Endodermal cell (in vitro differentiated cells): ENCODE results near the gene CTNNA2. TPM values are rescaled to one million over a fixed set of nuclear protein-coding genes. Genes with fewer than 3 reads are reported as not detected.
A peak's percentile ranks its signal among the peaks of the same experiment; 100 is the strongest.

Experiments used
- DNase-seq: peaks from one replicate; pipeline ENCODE4 v3.0.0-alpha.2; 2017
- H3K27ac ChIP-seq: 2 replicates; pipeline ENCODE4 v1.5.1; 2013; ENCODE audit warnings: mild to moderate bottlenecking, low read depth, low read length, moderate library complexity
- H3K27me3 ChIP-seq: 2 replicates; pipeline ENCODE4 v1.6.1; 2013; ENCODE audit warnings: mild to moderate bottlenecking, low read length, moderate library complexity; ENCODE audit not compliant: insufficient read depth, control insufficient read depth, poor library complexity, severe bottlenecking
- H3K36me3 ChIP-seq: 2 replicates; pipeline ENCODE4 v1.7.0; 2013; ENCODE audit warnings: mild to moderate bottlenecking, low read length, moderate library complexity; ENCODE audit not compliant: control insufficient read depth, insufficient read depth
- H3K4me1 ChIP-seq: one replicate; pipeline ENCODE4 v1.7.0; 2013; ENCODE audit warnings: low read length; ENCODE audit not compliant: control insufficient read depth, insufficient read depth
- H3K4me3 ChIP-seq: 2 replicates; pipeline ENCODE4 v1.5.1; 2013; ENCODE audit warnings: mild to moderate bottlenecking, low read length, moderate library complexity
- H3K9ac ChIP-seq: 2 replicates; pipeline ENCODE4 v1.6.1; 2013; ENCODE audit warnings: mild to moderate bottlenecking, low read length, moderate library complexity; ENCODE audit not compliant: poor library complexity, severe bottlenecking; ENCODE audit errors: extremely low read depth
- H3K9me3 ChIP-seq: 2 replicates; pipeline ENCODE4 v1.6.1; 2013; ENCODE audit warnings: mild to moderate bottlenecking, low read length, moderate library complexity; ENCODE audit not compliant: control insufficient read depth
- H3K27ac Mint-ChIP-seq: 2 replicates; pipeline ENCODE4 v1.8.0; 2020; ENCODE audit warnings: mixed read lengths
- H3K27me3 Mint-ChIP-seq: 2 replicates; pipeline ENCODE4 v1.8.0; 2021; ENCODE audit warnings: mild to moderate bottlenecking, mixed read lengths; ENCODE audit not compliant: insufficient read depth
- H3K36me3 Mint-ChIP-seq: 2 replicates; pipeline ENCODE4 v1.8.0; 2020; ENCODE audit warnings: low read depth, mixed read lengths
- H3K4me1 Mint-ChIP-seq: 2 replicates; pipeline ENCODE4 v1.8.0; 2020; ENCODE audit warnings: mixed read lengths
- H3K4me3 Mint-ChIP-seq: 2 replicates; pipeline ENCODE4 v1.8.0; 2020; ENCODE audit warnings: mild to moderate bottlenecking, moderate library complexity, mixed read lengths
- H3K9me3 Mint-ChIP-seq: 2 replicates; pipeline ENCODE4 v1.8.0; 2020; ENCODE audit warnings: mild to moderate bottlenecking, mixed read lengths
- CTCF ChIP-seq: fragments of 200-600 bp; sonication (generic); conservative IDR thresholded peaks from 2 replicates; pipeline ENCODE4 v1.5.0; 2021; ENCODE audit warnings: antibody characterized with exemption, mild to moderate bottlenecking
- WGBS, 2 experiments: methylation state at CpG; one replicate each; pipeline versions ENCODE4 v1.1.5 to v1.1.7; 2013; ENCODE audit warnings: missing lambda C conversion rate in 2 of 2, mixed read lengths in 1 of 2; ENCODE audit not compliant: insufficient coverage in 1 of 2, insufficient read length in 1 of 2; 5-methylcytosine and 5-hydroxymethylcytosine counted together
- total RNA-seq, 2 donors: library from RNA; stranded (reverse); fragmentation: NEBNext Ultra II Directional in 1 of 2; extraction: Animal tissue kit (Norgen Biotek cat#: 25700) in 1 of 2; gene quantifications; 2 replicates in 1 of 2; 3 replicates in 1 of 2; pipeline ENCODE4 v1.2.1, GENCODE V29; 2021

CTNNA2 gene
- total RNA-seq, 2 donors from 2014 or later = 7.7 to 9.8 TPM

DNA sequence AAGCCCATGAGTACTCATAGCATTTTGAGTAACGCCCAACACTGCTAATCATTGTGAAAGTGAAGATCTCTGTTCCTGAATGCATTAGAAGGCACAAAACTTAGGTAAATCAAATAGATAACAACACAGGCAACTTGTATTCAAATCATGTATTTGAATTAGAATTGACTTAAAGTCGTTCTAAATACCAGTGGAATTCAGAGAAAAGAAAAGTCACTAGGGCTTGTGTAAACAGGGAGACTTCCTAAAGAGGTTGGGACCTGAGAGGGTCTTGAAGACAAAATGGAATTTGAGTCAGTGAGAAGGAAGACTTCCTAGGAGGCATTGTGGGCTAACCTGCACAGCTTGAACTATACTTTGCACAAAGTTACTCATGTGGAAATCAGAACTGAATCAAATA, 127.2 kb downstream of the CTNNA2 start:
- TF ChIP-seq CTCF = no peak
- no peak overlapping the region for H3K4me3 ChIP-seq
- peaks cover 13% of the 10 kb centered on the region for H3K4me1 Mint-ChIP-seq

DNA sequence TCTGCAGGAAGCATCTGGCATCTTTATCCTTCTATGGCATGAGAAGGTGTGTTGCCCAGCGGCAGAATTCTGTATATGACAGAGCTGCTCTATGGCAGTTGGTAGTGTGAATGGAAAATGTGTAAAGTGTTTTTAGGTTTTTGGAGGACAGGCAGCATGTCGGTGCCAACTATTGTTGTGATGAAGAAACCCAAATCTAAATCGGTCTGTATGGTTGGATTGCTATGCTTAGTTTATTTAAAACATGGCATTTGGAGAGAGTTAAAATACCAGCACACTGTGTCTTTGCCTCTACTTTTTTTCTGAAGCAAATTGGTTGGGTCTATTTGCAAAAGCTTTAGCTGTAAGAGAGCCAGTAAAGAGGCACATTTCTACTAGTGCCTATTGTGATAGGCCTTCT, 136.7 kb downstream of the CTNNA2 start:
- no peak overlapping the region for H3K27ac ChIP-seq
- no peaks in the 10 kb centered on the region for H3K27me3 Mint-ChIP-seq
- no peaks in the 10 kb centered on the region for H3K36me3 Mint-ChIP-seq
- H3K4me1 ChIP-seq = no peaks in the 10 kb centered on the region
- no peak overlapping the region for H3K4me3 ChIP-seq
- no peaks in the 10 kb centered on the region for H3K9me3 ChIP-seq
- TF ChIP-seq CTCF = no peak
- no peak overlapping the region for H3K27ac Mint-ChIP-seq
- WGBS, 2 experiments = 96 to 97% methylated on average over 3 of the region's 3 CpGs
- H3K4me3 Mint-ChIP-seq = no peak overlapping the region
- no peak for DNase-seq
- no peaks in the 10 kb centered on the region for H3K27me3 ChIP-seq
- H3K4me1 Mint-ChIP-seq = no peaks in the 10 kb centered on the region
- no peak overlapping the region for H3K9ac ChIP-seq
- no peaks in the 10 kb centered on the region for H3K36me3 ChIP-seq
- peaks cover 4% of the 10 kb centered on the region for H3K9me3 Mint-ChIP-seq

More for the DNA sequence above, 127.2 kb downstream of the CTNNA2 start:
- no peaks in the 10 kb centered on the region for H3K9me3 Mint-ChIP-seq
- no peak for DNase-seq
- Histone ChIP-seq H3K27me3 (no peaks in the 10 kb centered on the region), H3K4me1 (no peaks in the 10 kb centered on the region), H3K27ac (no peak overlapping the region), H3K9ac (no peak overlapping the region), H3K36me3 (no peaks in the 10 kb centered on the region), H3K9me3 (no peaks in the 10 kb centered on the region)
- no peaks in the 10 kb centered on the region for H3K36me3 Mint-ChIP-seq
- no peak overlapping the region for H3K4me3 Mint-ChIP-seq
- H3K27ac Mint-ChIP-seq = peak overlapping the region; percentile 16
- no peaks in the 10 kb centered on the region for H3K27me3 Mint-ChIP-seq
- 0 to 36% methylated on average over 1 to 2 of the region's 2 CpGs for WGBS, 2 experiments

DNA sequence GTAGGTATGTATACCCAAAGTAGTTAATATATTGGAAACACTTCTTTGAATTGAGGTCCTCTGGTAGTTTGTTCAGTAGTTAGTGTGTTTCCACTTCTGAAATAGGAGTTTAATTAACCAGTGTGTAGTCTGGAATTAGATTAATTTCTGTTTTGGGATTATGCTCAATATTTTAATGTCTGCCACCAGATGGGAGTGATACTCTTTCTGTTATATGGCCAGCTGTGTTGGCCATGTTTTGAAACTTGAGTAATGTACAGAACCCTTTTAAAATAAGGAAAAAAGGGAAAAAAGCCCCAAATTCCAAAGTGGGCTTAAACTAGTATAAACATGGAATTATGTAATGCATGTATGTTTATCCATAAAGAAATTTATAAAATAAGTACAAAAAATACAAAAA, 147.7 kb downstream of the CTNNA2 start:
- Histone ChIP-seq H3K9me3 (no peaks in the 10 kb centered on the region), H3K4me1 (no peaks in the 10 kb centered on the region), H3K27ac (no peak overlapping the region), H3K4me3 (no peak overlapping the region), H3K36me3 (no peaks in the 10 kb centered on the region), H3K9ac (no peak overlapping the region), H3K27me3 (no peaks in the 10 kb centered on the region)
- Mint-ChIP-seq H3K4me3 (no peak overlapping the region), H3K27ac (no peak overlapping the region), H3K27me3 (no peaks in the 10 kb centered on the region), H3K4me1 (peaks cover 24% of the 10 kb centered on the region), H3K36me3 (no peaks in the 10 kb centered on the region), H3K9me3 (peaks cover 4% of the 10 kb centered on the region)
- DNase-seq = no peak
- no peak for TF ChIP-seq CTCF
